DMS153 (cell line): Measurements from ENCODE around the gene PCCB.
"Not testable (repeated sequence)": the region's sequence is repeated elsewhere in the genome, so short reads cannot be mapped to it uniquely, and the experiment has no call there.

Source experiments
- DNase-seq: peaks from one replicate; lab custom pipeline; 2025; lab: John Stamatoyannopoulos, UW

The PCCB gene

DNA sequence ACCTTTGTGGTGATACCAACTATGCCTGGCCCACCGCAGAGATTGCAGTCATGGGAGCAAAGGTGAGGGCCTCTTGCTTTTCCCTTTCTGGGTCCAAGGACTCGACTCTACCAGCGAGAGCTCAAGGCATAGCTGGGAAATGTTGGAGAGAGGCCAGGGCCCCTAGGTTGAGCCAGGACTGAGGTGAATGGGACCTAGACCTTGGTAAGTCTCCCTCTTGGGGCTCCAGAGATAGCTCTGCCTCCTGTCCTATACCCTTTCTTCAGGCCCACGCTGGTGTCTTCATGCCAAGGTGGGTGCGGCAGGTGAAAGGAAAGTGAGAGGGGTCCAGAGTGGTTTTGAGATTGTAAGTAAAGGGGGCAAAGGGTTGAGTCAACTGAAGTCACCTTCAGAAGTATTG is 77.5 kb downstream of the PCCB start:
- DNase-seq, result no peak

- DNase-seq, result no peak
Measured at GRCh38 chr3:136329593-136329992, 79.5 kb downstream of the PCCB start.

DNA sequence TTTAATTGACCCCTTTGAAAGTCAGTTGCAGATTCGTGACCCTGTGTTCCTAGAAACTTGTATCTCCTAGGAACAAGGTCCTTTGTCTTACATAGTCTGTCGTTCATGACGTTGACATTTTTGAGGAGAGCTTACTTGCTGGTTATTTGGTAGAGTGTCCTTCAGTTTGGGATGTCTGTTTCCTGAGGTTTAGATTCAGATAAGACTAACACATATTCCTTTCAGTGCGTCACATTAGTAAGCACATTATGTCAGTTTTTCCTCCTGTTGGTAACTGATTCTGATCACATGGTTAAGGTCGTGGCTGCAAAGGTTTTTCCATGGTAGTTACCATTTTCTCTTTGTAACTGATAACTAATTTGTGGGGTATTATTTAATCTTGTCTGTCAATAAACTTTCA is 80.8 kb downstream of the PCCB start:
- DNase-seq, result no peak

DNA sequence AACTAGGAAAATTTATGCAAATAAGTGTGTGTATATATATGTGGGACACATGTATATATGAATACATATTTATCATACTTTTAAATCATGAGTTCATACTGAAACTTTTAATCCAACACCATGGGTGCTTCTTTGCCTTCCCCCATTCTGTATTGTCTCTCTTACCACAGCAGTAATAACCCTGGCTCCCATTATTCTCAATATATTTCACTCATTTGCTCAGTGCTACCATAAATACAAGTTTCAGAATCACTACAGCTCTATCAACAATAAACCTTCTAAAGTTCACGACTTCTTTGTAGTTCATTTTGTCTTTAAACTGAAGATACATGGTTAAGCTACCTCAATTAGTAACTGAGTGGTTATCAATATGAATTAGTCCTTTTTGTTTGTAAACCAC is 82.2 kb downstream of the PCCB start:
- no peak for DNase-seq

GRCh38 chr3:136332776-136333175 is 82.6 kb downstream of the PCCB start:
- no peak for DNase-seq

GRCh38 chr3:136334209-136334608 is 84.1 kb downstream of the PCCB start:
- DNase-seq, result no peak

GRCh38 chr3:136334726-136335125 is 84.6 kb downstream of the PCCB start:
- DNase-seq, result not testable (repeated sequence)

DNA sequence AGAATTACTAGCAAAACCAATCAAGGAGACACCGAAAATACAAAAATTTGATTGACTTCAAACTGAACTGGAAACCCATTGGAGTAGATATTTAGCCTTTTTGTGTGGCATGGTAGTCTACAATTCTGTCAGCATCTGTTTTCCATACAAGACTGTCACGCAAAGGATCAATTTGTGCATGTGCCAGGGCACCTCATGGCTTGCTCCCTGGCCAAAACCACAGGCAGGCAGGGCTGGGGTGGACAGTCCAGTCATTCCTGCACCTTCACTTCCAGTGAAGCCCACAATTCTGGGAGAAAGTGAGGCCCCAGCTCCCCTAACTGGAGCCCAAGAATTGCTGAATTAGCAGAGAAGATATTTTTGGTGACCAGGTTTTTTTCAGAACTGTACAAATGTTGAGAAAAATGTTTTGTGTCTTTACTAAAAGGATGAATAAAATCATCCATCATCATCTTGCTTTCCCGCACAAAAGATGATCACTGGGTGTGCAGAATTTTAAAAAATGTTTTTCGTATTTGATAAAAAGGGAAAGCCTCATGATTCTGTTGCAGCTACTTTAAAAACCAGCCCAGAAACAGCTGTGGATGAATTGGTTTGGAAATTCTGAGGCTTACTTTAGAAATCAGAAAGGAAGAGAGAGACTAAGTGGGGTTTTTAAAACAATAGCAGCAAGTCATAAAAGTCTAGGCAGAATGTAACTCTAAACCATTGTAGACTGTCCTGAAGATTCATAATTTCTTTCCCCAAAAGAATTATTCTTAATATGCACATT is 86.4 kb downstream of the PCCB start:
- no peak for DNase-seq

DNA sequence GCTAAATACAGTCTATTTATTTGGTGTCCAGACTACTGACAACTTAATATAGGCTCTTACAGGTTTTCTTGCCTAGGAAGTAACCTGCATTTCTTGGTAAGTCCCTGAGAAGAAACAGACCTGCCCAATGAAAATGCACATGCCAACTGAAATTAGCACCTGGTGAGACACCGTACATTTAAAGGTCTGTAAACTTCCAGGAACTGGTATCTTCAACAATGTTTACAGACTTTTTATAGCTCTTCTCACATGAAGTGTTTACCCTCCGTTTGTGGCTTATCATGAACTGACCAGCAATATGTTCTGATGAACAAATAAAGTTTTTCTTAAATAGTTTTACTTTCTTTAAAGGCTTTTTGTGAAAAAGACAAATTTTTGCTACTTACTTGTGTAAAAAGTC is 93.3 kb downstream of the PCCB start:
- peak; percentile 86 for DNase-seq

DNA sequence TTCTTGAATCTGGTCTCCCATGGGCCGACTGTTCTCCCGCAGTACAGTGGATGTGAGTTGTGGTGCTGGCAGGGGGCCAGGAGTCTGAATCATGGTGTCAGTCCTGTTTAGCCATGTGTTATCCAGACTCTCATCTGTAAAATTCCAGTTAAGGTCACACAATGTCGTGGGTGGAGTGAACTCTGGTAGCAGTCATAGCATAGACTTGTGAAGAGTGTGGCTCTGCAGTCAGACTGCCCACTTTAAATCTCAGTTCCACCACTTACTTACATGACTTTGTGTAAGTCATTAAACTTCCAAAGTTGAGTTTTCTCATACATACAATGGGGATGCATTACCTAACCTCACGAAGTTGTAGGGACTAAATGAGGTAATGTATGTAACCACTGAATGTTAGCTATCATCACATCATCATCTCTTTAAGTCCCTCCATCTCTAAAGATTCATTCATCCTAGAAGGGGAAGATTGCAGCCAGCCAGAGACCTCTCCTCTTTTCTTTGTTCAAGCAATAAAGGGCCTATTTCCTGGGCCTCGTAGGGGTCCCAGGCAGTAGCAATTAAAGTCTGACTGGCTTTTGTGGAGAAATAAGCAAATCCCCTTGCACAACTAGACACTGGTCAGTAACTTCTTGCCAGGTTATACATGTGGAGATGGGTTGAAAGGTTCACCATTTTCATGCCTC is 93.9 kb downstream of the PCCB start:
- peak; percentile 86 for DNase-seq

- DNase-seq, result no peak
Measured at GRCh38 chr3:136346486-136346885, 96.3 kb downstream of the PCCB start.

DNA sequence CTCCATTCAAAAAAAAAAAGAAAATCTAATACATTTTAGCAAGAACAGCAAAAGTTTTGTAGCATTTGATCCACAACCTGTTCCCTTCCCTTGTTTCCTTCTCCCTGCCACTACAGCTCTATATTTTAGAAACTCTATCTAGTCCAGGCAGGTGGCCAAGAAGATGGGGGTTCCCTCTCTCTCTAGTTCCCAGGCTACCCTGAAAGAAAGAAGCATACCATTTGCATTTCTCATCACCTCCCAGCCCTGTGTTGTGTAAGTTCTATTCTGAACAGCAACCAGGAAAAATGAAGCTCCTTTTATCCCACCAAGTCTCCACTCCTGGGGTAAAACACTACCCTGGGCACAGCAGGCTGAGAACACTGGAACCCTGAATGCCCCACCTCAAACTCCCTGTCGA is 100.0 kb downstream of the PCCB start:
- DNase-seq, result no peak

DNA sequence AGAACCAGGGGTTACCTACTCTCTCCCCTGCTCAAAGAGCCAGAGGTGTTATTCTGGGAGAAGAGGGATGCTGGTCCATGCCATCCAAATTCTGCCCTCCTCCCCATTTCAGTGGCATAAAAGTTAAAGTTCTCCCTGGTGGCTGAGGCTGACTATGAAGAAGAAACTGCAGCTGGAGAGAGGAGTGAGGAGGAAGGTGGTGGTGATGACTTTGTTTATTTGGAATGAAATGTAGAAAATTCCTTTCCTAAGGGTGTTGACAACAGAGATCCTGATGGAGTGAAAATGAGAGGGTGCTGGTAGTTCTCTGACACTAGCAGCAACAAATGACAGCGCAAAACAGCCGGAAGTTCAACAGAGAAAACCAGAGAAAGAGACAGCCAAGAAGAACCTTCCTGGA is 100.4 kb downstream of the PCCB start:
- DNase-seq, result no peak

GRCh38 chr3:136351351-136351750 is 101.2 kb downstream of the PCCB start:
- DNase-seq, result no peak

GRCh38 chr3:136351905-136352304 is 101.8 kb downstream of the PCCB start:
- DNase-seq, result no peak

DNA sequence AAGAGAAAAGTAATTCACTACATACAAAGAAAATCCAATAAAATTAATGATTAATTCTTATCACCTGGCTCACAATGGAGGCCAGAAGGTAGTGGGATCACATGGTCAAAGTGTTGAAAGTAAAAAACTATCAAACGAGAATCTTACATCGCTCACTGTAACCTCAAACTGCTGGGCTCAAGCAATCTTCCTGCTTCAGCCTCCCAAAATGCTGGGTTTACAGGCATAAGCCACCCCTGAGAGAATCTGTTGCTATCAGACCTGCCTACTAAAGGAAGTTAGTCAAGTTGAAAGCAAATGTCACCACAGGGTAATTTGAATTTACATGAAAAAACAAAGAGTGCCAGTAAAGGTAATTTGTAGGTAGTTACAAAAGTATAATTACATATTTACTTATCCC is 103.3 kb downstream of the PCCB start:
- no peak for DNase-seq

DNA sequence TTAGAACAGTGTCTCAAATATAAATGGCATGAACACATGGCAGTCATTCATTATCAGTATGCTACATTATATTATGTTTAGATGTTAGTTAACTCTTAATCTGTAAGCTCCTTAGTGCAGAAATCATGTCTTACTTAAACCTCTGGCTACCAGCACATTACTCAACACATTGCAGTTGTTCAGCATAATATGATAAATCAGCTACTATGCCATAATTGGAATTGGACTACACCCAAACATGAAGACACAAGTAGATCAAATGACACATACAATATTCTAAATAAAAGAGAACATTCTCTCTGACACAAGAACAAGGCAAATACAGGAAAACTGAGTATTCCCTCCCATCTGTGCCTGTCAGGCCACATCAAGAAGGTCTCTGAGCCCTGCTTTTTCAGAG is 116.1 kb downstream of the PCCB start:
- DNase-seq, result no peak

GRCh38 chr3:136375800-136376199 is 125.7 kb downstream of the PCCB start:
- not testable (repeated sequence) for DNase-seq

- DNase-seq, result no peak
Measured at GRCh38 chr3:136377508-136377907, 127.4 kb downstream of the PCCB start.

- no peak for DNase-seq
Measured at GRCh38 chr3:136378011-136378410, 127.9 kb downstream of the PCCB start.
